B cell (primary cell): ENCODE results near the gene TGFB1. TPM values are rescaled to one million over a fixed set of nuclear protein-coding genes. Genes with fewer than 3 reads are reported as not detected.

ENCODE experiments used
- ATAC-seq: fragments of 200-7000 bp; cut with Tn5 transposase; one replicate; pipeline ENCODE4 v1.10.0; 2021; ENCODE audit warnings: low read depth, mild to moderate bottlenecking, moderate number of reproducible peaks, moderate library complexity
- CTCF ChIA-PET: fragments of 350-600 bp; sonication (Branson Sonifier 250); formaldehyde crosslinking; loops from one replicate; lab custom pipeline; 2021; ENCODE audit warnings: antibody characterized with exemption, inconsistent platforms; lab: Charles Lee
- POLR2A ChIA-PET: fragments of 350-600 bp; sonication (Branson Sonifier 250); formaldehyde crosslinking; loops from one replicate; lab custom pipeline; 2021; ENCODE audit warnings: antibody characterized with exemption; lab: Charles Lee
- DNase-seq: peaks from one replicate; pipeline ENCODE4 v3.0.0; 2013
- H2AFZ ChIP-seq: 2 replicates; pipeline ENCODE4 v1.6.1; 2012; ENCODE audit warnings: mild to moderate bottlenecking, low read depth, low read length; ENCODE audit not compliant: insufficient read depth, poor library complexity, severe bottlenecking
- H3K27ac ChIP-seq, 2 donors: 1 replicate in 1 of 2; 2 replicates in 1 of 2; pipeline ENCODE4 v1.5.1; 2012 to 2013; ENCODE audit warnings: low read length in 2 of 2, mild to moderate bottlenecking in 2 of 2, moderate library complexity in 1 of 2
- H3K27me3 ChIP-seq, 4 experiments: fragments of 200-600 bp in 1 of 4; sonication (generic) in 1 of 4; replicated peaks in 1 of 4; 1 replicate in 2 of 4; 2 replicates in 2 of 4; pipeline versions ENCODE4 v1.6.1 to v1.7.0; 2013 to 2016; ENCODE audit warnings: low read length in 3 of 4, mild to moderate bottlenecking in 2 of 4, mixed read lengths in 1 of 4, moderate library complexity in 1 of 4; ENCODE audit not compliant: insufficient read depth in 4 of 4, control insufficient read depth in 3 of 4; ENCODE audit errors: control extremely low read depth in 1 of 4
- H3K36me3 ChIP-seq, 2 experiments: replicated peaks in 1 of 2; 1 replicate in 1 of 2; 2 replicates in 1 of 2; pipeline versions ENCODE4 v1.6.1 to v1.7.1; 2013; ENCODE audit warnings: low read length in 1 of 2; ENCODE audit not compliant: insufficient read depth in 2 of 2, control insufficient read depth in 1 of 2; ENCODE audit errors: control extremely low read depth in 1 of 2, extremely low read depth in 1 of 2
- H3K4me1 ChIP-seq, 2 donors: fragments of 200-600 bp in 1 of 2; sonication (generic) in 1 of 2; 1 replicate in 1 of 2; 2 replicates in 1 of 2; pipeline versions ENCODE4 v1.5.1 to v1.6.1; 2013 to 2017; ENCODE audit warnings: low read length in 2 of 2; ENCODE audit not compliant: control insufficient read depth in 2 of 2, insufficient read depth in 2 of 2
- H3K4me2 ChIP-seq: replicated peaks from 2 replicates; pipeline ENCODE3; 2012; ENCODE audit warnings: mild to moderate bottlenecking, low read depth, low read length; ENCODE audit not compliant: poor library complexity, severe bottlenecking
- H3K4me3 ChIP-seq, 5 experiments: fragments of 200-600 bp in 1 of 5; sonication (generic) in 1 of 5; 1 replicate in 3 of 5; 2 replicates in 2 of 5; pipeline versions ENCODE4 v1.5.1 to v1.7.0; 2011 to 2016; ENCODE audit warnings: low read length in 4 of 5, mild to moderate bottlenecking in 4 of 5, low read depth in 2 of 5, control low read depth in 1 of 5, moderate library complexity in 1 of 5; ENCODE audit not compliant: insufficient read depth in 1 of 5; ENCODE audit errors: control extremely low read depth in 1 of 5, extremely low read depth in 1 of 5
- H3K79me2 ChIP-seq: fragments of 200-600 bp; sonication (generic); one replicate; pipeline ENCODE4 v1.6.0; 2016; ENCODE audit warnings: low read length; ENCODE audit not compliant: control insufficient read depth, insufficient read depth
- H3K9ac ChIP-seq: fragments of 200-600 bp; sonication (generic); 2 replicates; pipeline ENCODE4 v1.6.1; 2017; ENCODE audit warnings: mild to moderate bottlenecking, low read length, moderate library complexity
- H3K9me3 ChIP-seq, 3 donors: one replicate each; pipeline versions ENCODE4 v1.6.1 to v1.7.1; 2013; ENCODE audit warnings: low read length in 2 of 3; ENCODE audit not compliant: control insufficient read depth in 2 of 3, insufficient read depth in 1 of 3; ENCODE audit errors: control extremely low read depth in 1 of 3
- H4K20me1 ChIP-seq: 2 replicates; pipeline ENCODE4 v1.6.0; 2012; ENCODE audit warnings: mild to moderate bottlenecking, low read length; ENCODE audit not compliant: insufficient read depth, control insufficient read depth, poor library complexity, severe bottlenecking
- H3K27ac Mint-ChIP-seq: one replicate; pipeline ENCODE4 v1.8.0; 2021; ENCODE audit warnings: mixed read lengths
- H3K27me3 Mint-ChIP-seq: one replicate; pipeline ENCODE4 v1.8.0; 2021; ENCODE audit warnings: mixed read lengths
- H3K4me1 Mint-ChIP-seq: one replicate; pipeline ENCODE4 v1.8.0; 2021; ENCODE audit warnings: mixed read lengths
- H3K4me3 Mint-ChIP-seq: one replicate; pipeline ENCODE4 v1.8.0; 2021; ENCODE audit warnings: mixed read lengths
- H3K9me3 Mint-ChIP-seq: one replicate; pipeline ENCODE4 v1.8.0; 2022; ENCODE audit warnings: mixed read lengths; ENCODE audit not compliant: insufficient read depth
- CTCF ChIP-seq: fragments of 200-600 bp; IDR thresholded peaks from one replicate; pipeline ENCODE4 v1.8.0; 2022; ENCODE audit warnings: antibody characterized with exemption, mild to moderate bottlenecking
- EZH2 ChIP-seq: IDR thresholded peaks from 2 replicates; pipeline ENCODE4 v1.6.1; 2012; ENCODE audit warnings: borderline replicate concordance, low read depth, mild to moderate bottlenecking, moderate library complexity, low read length; ENCODE audit not compliant: insufficient read depth, poor library complexity, severe bottlenecking
- WGBS: methylation state at CpG from one replicate; pipeline ENCODE4 v1.1.5; 2013; ENCODE audit warnings: missing lambda C conversion rate; ENCODE audit not compliant: insufficient coverage; 5-methylcytosine and 5-hydroxymethylcytosine counted together
- intact Hi-C: fragments of 100-400 bp; cut with micrococcal nuclease; formaldehyde crosslinking; loops from one replicate; pipeline ENCODE4 v1.10.0; 2022
- polyA plus RNA-seq: library from polyadenylated mRNA; depleted of rRNA; stranded (reverse); fragments of >200 nt; gene quantifications from 2 replicates; pipeline ENCODE4 v1.2.3, GENCODE V29; 2012
- total RNA-seq, 2 donors: library from RNA; stranded (reverse); fragments of 120-200 nt in 1 of 2; gene quantifications; 1 replicate in 1 of 2; 2 replicates in 1 of 2; pipeline versions ENCODE4 v1.2.3 to v1.2.4, GENCODE V29; 2013 to 2022

TGFB1 gene
- total and polyA plus RNA-seq, 2 donors (not counting 1 experiment from before 2014, with no cell fraction given): 109 to 120 TPM

- no peaks in the 10 kb centered on the region for H3K9me3 ChIP-seq
- ATAC-seq (no peak), DNase-seq (no peak)
- Mint-ChIP-seq H3K27ac (peak overlapping the region; percentile 1), H3K9me3 (no peaks in the 10 kb centered on the region), H3K4me3 (no peak overlapping the region), H3K27me3 (no peaks in the 10 kb centered on the region), H3K4me1 (peaks cover 54% of the 10 kb centered on the region)
- CTCF ChIA-PET: interaction anchor here (1.5 kb wide), 1 partner anchor 17 kb away, joined by 4 read pairs; no protein-coding TSS in a partner anchor
- H3K4me2 ChIP-seq: no peak overlapping the region
- no peak overlapping the region for H2AFZ ChIP-seq
- peaks cover 45% of the 10 kb centered on the region for H4K20me1 ChIP-seq
- TF ChIP-seq EZH2 (no peak), CTCF (no peak)
- H3K79me2 ChIP-seq: peaks cover 34% of the 10 kb centered on the region
- peaks cover 3 to 54% of the 10 kb centered on the region in 2 experiments for H3K36me3 ChIP-seq
- POLR2A ChIA-PET: no interaction called here
- peak overlapping the region in 1 of 2 donors; percentile 27 for H3K27ac ChIP-seq
- intact Hi-C loops: no loop called here
- no peak overlapping the region for H3K4me3 ChIP-seq
- no peaks in the 10 kb centered on the region for H3K27me3 ChIP-seq
- peaks cover 45 to 62% of the 10 kb centered on the region in 2 donors for H3K4me1 ChIP-seq
- WGBS: 96% methylated on average over 16 of the region's 16 CpGs
- H3K9ac ChIP-seq: no peak overlapping the region
These were observed 21.7 kb downstream of the TGFB1 start for GRCh38 chr19:41332000-41332399.

GRCh38 chr19:41330946-41331678, 22.6 kb downstream of the TGFB1 start:
- Histone ChIP-seq H3K9me3 (no peaks in the 10 kb centered on the region), H3K4me3 (no peak overlapping the region), H2AFZ (no peak overlapping the region), H3K9ac (no peak overlapping the region), H3K36me3 (peaks cover 3 to 49% of the 10 kb centered on the region in 2 experiments), H3K27me3 (no peaks in the 10 kb centered on the region), H3K79me2 (peaks cover 28% of the 10 kb centered on the region), H3K27ac (peak overlapping the region in 1 of 2 donors; percentile 27), H3K4me1 (peaks cover 53 to 67% of the 10 kb centered on the region in 2 donors), H3K4me2 (no peak overlapping the region), H4K20me1 (peaks cover 45% of the 10 kb centered on the region)
- no peaks in the 10 kb centered on the region for H3K9me3 Mint-ChIP-seq
- no peak for ATAC-seq
- no peaks in the 10 kb centered on the region for H3K27me3 Mint-ChIP-seq
- H3K4me3 Mint-ChIP-seq: no peak overlapping the region
- peak overlapping the region; percentile 37 for H3K27ac Mint-ChIP-seq
- intact Hi-C loops: no loop called here
- H3K4me1 Mint-ChIP-seq: peaks cover 61% of the 10 kb centered on the region
- TF ChIP-seq EZH2 (no peak), CTCF (no peak)
- WGBS: 96% methylated on average over 32 of the region's 47 CpGs
- POLR2A ChIA-PET: interaction anchor here (0.6 kb wide), 1 partner anchor 1106 kb away, joined by 5 read pairs; no protein-coding TSS in a partner anchor
- CTCF ChIA-PET: interaction anchor here (1.5 kb wide), 1 partner anchor 18 kb away, joined by 4 read pairs; no protein-coding TSS in a partner anchor
- no peak for DNase-seq
